OCI-LY7 (cell line): ENCODE results near the gene KTN1. TPM values are rescaled to one million over a fixed set of nuclear protein-coding genes. Genes with fewer than 3 reads are reported as not detected.

Source experiments
- BruUV-seq: library from RNA; stranded (reverse); fragments of 400-500 nt; replicated peaks from 2 replicates; lab custom pipeline; 2021; lab: Mats Ljungman, UMichigan
- CTCF ChIA-PET: fragments of 300-600 bp; sonication (Branson Sonifier 250); formaldehyde crosslinking; loops from one replicate; lab custom pipeline; 2022; ENCODE audit warnings: antibody characterized with exemption; ENCODE audit not compliant: unreplicated experiment; lab: Charles Lee
- POLR2A ChIA-PET: fragments of 300-600 bp; sonication (Branson Sonifier 250); formaldehyde crosslinking; loops from one replicate; lab custom pipeline; 2022; ENCODE audit warnings: antibody characterized with exemption; lab: Charles Lee
- DNase-seq: peaks from one replicate; pipeline ENCODE4 v3.0.0-alpha.2; 2015; ENCODE audit warnings: low spot score
- H2AFZ ChIP-seq: fragments of 200-600 bp; sonication (generic), shearing (Covaris generic); 2 replicates; pipeline ENCODE4 v1.6.1; 2014; ENCODE audit warnings: mild to moderate bottlenecking, antibody characterized with exemption, low read length, moderate library complexity
- H3K27ac ChIP-seq: fragments of 200-600 bp; sonication (generic); 2 replicates; pipeline ENCODE4 v1.5.1; 2014; ENCODE audit warnings: mixed run types, low read depth, mild to moderate bottlenecking, moderate library complexity, low read length, inconsistent platforms; ENCODE audit not compliant: poor library complexity, severe bottlenecking
- H3K36me3 ChIP-seq: fragments of 200-600 bp; sonication (generic); 2 replicates; pipeline ENCODE4 v1.6.1; 2014; ENCODE audit warnings: mild to moderate bottlenecking, antibody characterized with exemption, low read length, moderate library complexity, mixed read lengths; ENCODE audit not compliant: insufficient read depth
- H3K4me1 ChIP-seq: fragments of 200-600 bp; sonication (generic); 2 replicates; pipeline ENCODE4 v1.5.1; 2014; ENCODE audit warnings: mild to moderate bottlenecking, low read length; ENCODE audit not compliant: insufficient read depth, poor library complexity, severe bottlenecking
- H3K4me2 ChIP-seq: fragments of 200-600 bp; sonication (generic); 2 replicates; pipeline ENCODE4 v1.6.1; 2014; ENCODE audit warnings: mild to moderate bottlenecking, low read length
- H3K4me3 ChIP-seq: fragments of 200-600 bp; sonication (generic); 2 replicates; pipeline ENCODE4 v1.5.1; 2014; ENCODE audit warnings: mild to moderate bottlenecking, low read depth, low read length; ENCODE audit not compliant: poor library complexity, severe bottlenecking
- H3K79me2 ChIP-seq: fragments of 200-600 bp; sonication (generic); 2 replicates; pipeline ENCODE4 v1.6.1; 2016; ENCODE audit warnings: low read depth, mild to moderate bottlenecking, low read length, moderate library complexity, mixed read lengths; ENCODE audit not compliant: insufficient read depth
- H3K9me2 ChIP-seq: fragments of 200-600 bp; sonication (generic); 2 replicates; pipeline ENCODE4 v1.6.1; 2016; ENCODE audit warnings: mild to moderate bottlenecking, low read length, mixed read lengths; ENCODE audit not compliant: insufficient read depth
- H3K9me3 ChIP-seq: fragments of 200-600 bp; sonication (generic); 2 replicates; pipeline ENCODE4 v1.6.1; 2014; ENCODE audit warnings: mild to moderate bottlenecking, mixed run types, low read length, mixed read lengths
- H4K20me1 ChIP-seq: fragments of 200-600 bp; sonication (generic); 2 replicates; pipeline ENCODE4 v1.6.1; 2014; ENCODE audit warnings: mild to moderate bottlenecking, antibody characterized with exemption, low read length, moderate library complexity, mixed read lengths; ENCODE audit not compliant: insufficient read depth
- CTCF ChIP-seq: fragments of 200-600 bp; sonication (generic); conservative IDR thresholded peaks from 2 replicates; pipeline ENCODE4 v1.5.1; 2014; ENCODE audit warnings: mild to moderate bottlenecking, antibody characterized with exemption, low read length, moderate library complexity, mixed read lengths
- EZH2phosphoT487 ChIP-seq: fragments of 200-600 bp; sonication (generic); IDR thresholded peaks from 2 replicates; pipeline ENCODE4 v1.6.1; 2018; ENCODE audit warnings: low read depth, borderline replicate concordance, mild to moderate bottlenecking, mixed run types, antibody characterized with exemption, low read length, moderate library complexity, mixed read lengths
- intact Hi-C: fragments of 100-400 bp; cut with micrococcal nuclease; formaldehyde crosslinking; loops from one replicate; pipeline ENCODE4 v1.10.0; 2022; ENCODE audit not compliant: unreplicated experiment
- total RNA-seq, 2 experiments: library from RNA; depleted of rRNA in 1 of 2; stranded (reverse); fragments of >200 nt in 1 of 2; shearing (Covaris generic) in 1 of 2; gene quantifications; 2 replicates each; pipeline ENCODE4 v1.2.3, GENCODE V29; 2014 to 2022

KTN1 gene
- total RNA-seq, 2 experiments from 2014 or later, result 60.6 to 124 TPM

- Histone ChIP-seq H3K36me3 (peaks cover 93% of the 10 kb centered on the region), H3K9me3 (no peaks in the 10 kb centered on the region), H3K9me2 (no peaks in the 10 kb centered on the region), H2AFZ (no peak overlapping the region), H3K4me2 (no peak overlapping the region), H3K4me1 (no peaks in the 10 kb centered on the region), H3K4me3 (no peak overlapping the region), H3K27ac (no peak overlapping the region), H3K79me2 (no peaks in the 10 kb centered on the region), H4K20me1 (no peaks in the 10 kb centered on the region)
- no TSS peak for BruUV-seq
- ChIA-PET CTCF (no interaction called here), POLR2A (interaction anchor here (0.6 to 1.0 kb wide), 4 partner anchors 16 to 855 kb away, joined by 3 to 4 read pairs (median 3); no protein-coding TSS in a partner anchor)
- TF ChIP-seq EZH2phosphoT487 (no peak), CTCF (no peak)
- DNase-seq, result no peak
- intact Hi-C loops, result no loop called here
These were observed 101.1 kb downstream of the KTN1 start for GRCh38 chr14:55681096-55681495.

GRCh38 chr14:55684956-55685584 is 105.1 kb downstream of the KTN1 start:
- Histone ChIP-seq H4K20me1 (no peaks in the 10 kb centered on the region), H3K9me3 (no peaks in the 10 kb centered on the region), H2AFZ (no peak overlapping the region), H3K36me3 (peaks cover 60% of the 10 kb centered on the region), H3K79me2 (no peaks in the 10 kb centered on the region), H3K4me2 (no peak overlapping the region), H3K9me2 (no peaks in the 10 kb centered on the region), H3K27ac (no peak overlapping the region), H3K4me1 (no peaks in the 10 kb centered on the region), H3K4me3 (no peak overlapping the region)
- no peak for DNase-seq
- no TSS peak for BruUV-seq
- POLR2A ChIA-PET, result interaction anchor here (1.1 kb wide), 1 partner anchor 9 kb away, joined by 4 read pairs; no protein-coding TSS in a partner anchor
- TF ChIP-seq EZH2phosphoT487 (no peak), CTCF (no peak)
- CTCF ChIA-PET, result no interaction called here
- intact Hi-C loops, result no loop called here

GRCh38 chr14:55686713-55687112 is 106.7 kb downstream of the KTN1 start:
- TF ChIP-seq EZH2phosphoT487, result no peak
- no peak for TF ChIP-seq CTCF
- no peaks in the 10 kb centered on the region for H3K9me2 ChIP-seq
- no peak overlapping the region for H3K27ac ChIP-seq
- no peaks in the 10 kb centered on the region for H4K20me1 ChIP-seq
- no peaks in the 10 kb centered on the region for H3K9me3 ChIP-seq
- H3K4me3 ChIP-seq, result no peak overlapping the region
- CTCF ChIA-PET, result no interaction called here
- H2AFZ ChIP-seq, result no peak overlapping the region
- no TSS peak for BruUV-seq
- H3K4me2 ChIP-seq, result no peak overlapping the region
- H3K4me1 ChIP-seq, result no peaks in the 10 kb centered on the region
- POLR2A ChIA-PET, result no interaction called here
- peaks cover 45% of the 10 kb centered on the region for H3K36me3 ChIP-seq
- no peaks in the 10 kb centered on the region for H3K79me2 ChIP-seq
- intact Hi-C loops, result no loop called here
- DNase-seq, result no peak
